ENCODE data around the gene EIF2S1. TPM values are rescaled to one million over a fixed set of nuclear protein-coding genes. Genes with fewer than 3 reads are reported as not detected.
"Not testable (repeated sequence)": the region's sequence is repeated elsewhere in the genome, so short reads cannot be mapped to it uniquely, and the experiment has no call there.

EIF2S1 gene
- total RNA-seq, 1 donor from 2014 or later: 75.1 TPM

- no peak for DNase-seq (ENCODE audit: low spot score)
Measured at GRCh38 chr14:67411370-67411769, 51.2 kb downstream of the EIF2S1 start.

GRCh38 chr14:67411820-67412421, 51.8 kb downstream of the EIF2S1 start, which contains the start of gene PLEK2:
PLEK2 (minus strand) TSS chr14:67412165; CDS start chr14:67412059, 106 bp downstream.
- peak; percentile 44 for DNase-seq (ENCODE audit: low spot score)

DNA sequence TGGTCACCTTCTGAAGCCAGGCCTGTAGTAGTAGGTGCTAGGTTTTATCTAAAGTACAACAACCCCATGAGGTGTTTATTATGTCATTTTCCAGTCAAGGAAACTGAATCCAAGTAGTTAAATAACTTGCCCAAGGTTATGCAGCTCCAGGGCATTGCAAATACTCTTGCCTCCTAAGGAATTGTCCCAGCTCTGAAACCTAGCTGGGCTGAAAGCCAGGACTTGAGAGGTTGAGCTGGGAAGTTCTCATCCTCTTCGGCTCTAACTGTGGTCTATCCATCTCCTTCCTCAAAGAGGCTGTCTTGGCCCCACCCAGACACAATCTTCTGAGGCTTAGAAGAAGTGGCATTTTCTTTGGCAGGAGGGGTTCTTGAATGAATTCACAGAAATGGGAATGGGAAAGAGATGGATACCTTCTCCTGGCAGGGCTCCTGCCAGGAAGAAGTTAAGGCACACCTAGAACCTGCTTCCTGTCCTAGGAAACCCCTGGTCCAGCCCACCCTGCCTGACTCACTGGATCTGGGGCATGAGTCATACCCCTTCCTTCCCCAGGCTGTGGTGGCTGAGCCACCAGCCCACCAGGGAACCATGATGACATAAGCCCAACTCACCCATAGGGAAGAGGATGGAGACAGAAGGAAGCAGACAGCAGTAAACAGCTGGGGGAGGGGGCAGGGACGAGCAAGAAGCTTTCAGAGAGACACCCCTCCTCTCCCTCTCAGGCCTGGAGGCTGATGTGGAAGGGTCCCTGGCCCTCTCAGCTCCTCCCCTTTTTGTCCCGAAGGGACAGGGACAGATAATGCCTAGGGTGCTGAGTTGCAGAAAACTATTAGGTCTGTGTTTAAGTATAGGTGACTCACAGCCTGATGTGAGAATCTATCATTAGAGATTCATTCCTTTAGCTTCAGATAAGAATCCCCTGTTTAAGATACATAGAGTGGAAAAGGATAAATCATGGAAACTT, 54.0 kb downstream of the EIF2S1 start:
- DNase-seq (ENCODE audit: low spot score): no peak

- DNase-seq (ENCODE audit: low spot score): not testable (repeated sequence)
Measured at GRCh38 chr14:67415610-67416009, 55.5 kb downstream of the EIF2S1 start.

- DNase-seq (ENCODE audit: low spot score): no peak
Measured at GRCh38 chr14:67416085-67416484, 56.0 kb downstream of the EIF2S1 start.

- DNase-seq (ENCODE audit: low spot score): no peak
Measured at GRCh38 chr14:67416810-67417209, 56.7 kb downstream of the EIF2S1 start.

DNA sequence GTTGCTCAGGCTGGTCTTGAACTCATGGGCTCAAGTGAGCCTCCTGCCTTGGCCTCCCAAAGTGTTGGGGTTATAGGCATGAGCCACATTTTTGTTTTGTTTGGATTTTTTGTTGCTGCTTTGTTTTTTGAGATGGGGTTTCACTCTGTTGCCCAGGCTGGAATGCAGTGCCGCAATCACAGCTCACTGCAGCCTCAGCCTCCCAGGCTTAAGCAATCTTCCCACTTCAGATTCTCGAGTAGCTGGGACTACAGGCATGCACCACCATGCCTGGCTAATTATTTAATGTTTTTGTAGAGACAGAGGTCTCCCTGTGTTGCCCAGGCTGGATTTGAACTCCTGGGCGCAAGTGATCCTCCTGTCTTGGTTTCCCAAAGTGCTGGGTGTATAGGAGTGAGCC, 57.5 kb downstream of the EIF2S1 start:
- no peak for DNase-seq (ENCODE audit: low spot score)

DNA sequence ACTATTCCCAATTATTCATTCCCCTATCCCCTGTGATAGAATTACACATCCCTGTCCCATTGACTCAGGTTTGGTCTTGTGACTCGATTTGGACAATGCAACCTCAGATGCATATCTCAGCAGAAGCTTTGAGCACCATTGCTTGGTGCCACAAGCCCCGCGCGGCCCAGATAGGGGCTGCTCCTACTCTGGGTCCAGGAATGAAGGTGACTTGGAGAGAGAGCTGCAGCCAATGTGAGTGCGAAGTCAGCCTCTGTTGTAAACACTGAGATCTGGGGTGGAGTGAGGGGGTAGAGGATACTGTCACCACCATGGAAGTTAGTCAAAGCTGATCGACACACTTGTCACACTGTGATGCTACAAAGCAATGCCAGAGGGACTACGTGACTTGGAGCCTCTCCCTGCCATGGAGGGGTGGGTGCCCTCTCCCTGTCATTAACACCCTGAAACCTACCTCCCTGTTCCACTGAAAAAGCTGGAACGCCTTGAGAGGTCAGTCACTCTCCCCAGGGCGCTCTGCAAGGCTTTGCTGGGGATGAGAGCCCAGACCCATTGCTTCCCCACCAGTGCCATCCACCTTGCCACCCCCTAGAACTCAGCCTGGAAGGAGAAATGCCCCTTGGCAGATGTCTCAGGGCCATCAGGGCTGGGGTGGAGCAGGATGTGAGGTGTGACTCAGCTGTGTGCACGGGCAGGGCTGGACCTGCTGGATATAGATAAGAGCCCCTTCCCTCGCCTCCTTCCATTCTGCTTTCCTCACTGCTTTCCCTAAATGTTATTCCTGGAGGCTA, 58.5 kb downstream of the EIF2S1 start:
- DNase-seq (ENCODE audit: low spot score): no peak

DNA sequence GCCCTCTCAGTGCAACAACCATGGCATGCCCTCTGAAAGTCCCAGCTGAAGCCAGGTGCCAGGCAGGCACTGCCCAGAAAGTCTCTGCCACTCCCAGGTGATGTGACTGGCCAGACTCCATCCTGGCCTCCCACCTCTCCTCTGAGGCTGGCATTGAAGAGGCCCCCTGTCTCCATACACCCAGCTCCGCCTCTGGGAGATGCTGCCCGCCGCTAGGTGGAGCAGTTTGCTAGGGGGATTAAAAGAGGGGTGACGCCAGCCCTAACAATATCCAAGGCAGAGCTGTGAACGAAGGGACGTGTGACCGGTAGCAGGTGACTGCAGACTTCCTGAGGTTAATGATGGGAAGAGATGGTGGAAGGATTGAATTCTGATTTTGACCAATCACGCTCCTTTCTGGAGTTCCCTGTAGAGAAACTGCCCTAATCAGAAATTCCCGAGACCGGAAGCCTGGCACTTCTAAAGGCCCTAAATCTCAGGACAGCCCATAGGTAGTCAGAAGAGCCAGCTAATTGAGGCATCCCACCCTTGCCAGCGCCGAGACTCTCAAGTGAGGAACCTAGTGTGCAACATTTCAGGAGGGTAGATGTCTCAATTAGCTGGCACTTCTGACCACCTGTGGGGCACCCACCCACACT, 60.1 kb downstream of the EIF2S1 start:
- no peak for DNase-seq (ENCODE audit: low spot score)

DNA sequence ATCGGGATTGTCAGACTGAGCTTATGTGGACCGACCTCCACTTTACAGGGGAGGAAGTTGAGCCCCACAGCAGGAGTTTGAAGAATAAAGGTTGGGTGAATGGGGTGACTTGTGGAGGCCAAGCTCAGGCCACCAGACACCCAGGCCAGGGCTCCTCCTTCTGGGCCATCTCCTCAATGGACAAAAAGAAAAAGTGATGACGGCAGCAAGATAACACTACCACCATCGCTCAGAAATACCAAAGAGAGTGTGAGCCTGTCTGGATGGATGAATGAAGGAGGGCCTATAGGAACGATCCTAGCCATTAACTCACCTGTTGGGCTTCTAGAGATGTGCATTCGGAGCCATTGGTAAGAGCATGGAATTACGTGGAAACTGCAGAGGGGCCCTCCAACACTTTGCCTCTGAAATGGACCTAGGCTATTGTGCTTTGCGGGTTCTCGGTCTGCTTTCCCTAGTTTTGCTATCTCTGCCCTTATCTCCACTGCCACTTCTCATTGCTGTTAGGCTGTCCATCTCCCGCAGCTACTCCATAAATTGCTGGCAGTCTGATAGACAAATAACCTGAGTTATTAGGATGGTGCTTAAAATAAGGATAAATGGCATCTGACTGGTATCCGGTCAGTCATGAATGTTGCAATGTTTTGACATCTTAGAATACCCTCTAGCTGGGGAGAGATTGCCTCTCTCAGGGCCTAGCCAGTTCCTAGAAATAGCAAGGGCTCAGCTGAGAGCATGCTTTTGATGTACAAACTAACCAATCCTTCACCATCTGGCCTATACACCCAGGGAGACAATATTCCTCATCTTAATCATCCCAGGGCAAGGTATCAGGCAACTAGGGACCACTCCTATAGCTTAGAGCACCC, 61.5 kb downstream of the EIF2S1 start:
- DNase-seq (ENCODE audit: low spot score): no peak

DNA sequence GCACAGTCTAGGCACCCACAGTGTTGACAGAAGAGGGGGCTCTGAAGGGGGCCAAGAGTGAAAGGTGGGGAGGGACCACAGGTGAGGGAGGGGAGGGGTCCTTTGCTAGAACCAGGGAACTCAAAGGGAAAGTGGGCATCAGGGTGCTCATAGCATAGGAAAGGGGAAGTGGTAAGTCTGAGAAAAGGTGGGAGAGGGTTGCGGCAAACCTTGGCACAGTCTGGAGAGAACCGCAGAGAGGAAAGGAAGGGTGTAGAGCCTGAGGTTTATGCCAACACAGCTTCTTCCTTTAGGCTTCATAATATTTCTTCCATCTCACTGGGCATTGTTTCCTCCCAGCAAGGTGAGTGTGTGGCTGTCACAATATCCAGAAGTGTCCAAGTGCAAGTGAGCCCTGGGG, 63.3 kb downstream of the EIF2S1 start:
- no peak for DNase-seq (ENCODE audit: low spot score)

- DNase-seq (ENCODE audit: low spot score): no peak
Measured at GRCh38 chr14:67424539-67424938, 64.4 kb downstream of the EIF2S1 start.

- DNase-seq (ENCODE audit: low spot score): no peak
Measured at GRCh38 chr14:67425608-67426007, 65.5 kb downstream of the EIF2S1 start.

DNA sequence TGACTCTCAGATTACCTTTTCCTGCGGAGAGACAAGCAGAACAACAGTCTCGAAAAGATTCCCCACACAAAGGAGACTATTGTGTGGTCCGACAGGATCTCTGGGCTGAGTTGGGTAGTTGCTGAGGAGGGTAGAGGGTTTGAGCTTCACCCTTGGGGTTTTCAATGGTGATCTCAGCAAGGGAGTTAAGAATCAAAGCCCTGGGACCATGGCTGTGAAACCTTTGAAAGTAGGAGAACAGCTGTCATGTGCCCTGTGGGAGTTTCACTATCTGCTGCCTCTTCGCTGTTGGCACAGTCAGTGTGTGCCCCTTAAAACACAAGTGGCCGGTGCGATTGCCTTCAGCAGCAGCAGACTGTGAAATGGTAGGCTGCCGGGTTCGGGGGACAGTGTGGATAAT, 66.0 kb downstream of the EIF2S1 start:
- DNase-seq (ENCODE audit: low spot score): no peak

DNA sequence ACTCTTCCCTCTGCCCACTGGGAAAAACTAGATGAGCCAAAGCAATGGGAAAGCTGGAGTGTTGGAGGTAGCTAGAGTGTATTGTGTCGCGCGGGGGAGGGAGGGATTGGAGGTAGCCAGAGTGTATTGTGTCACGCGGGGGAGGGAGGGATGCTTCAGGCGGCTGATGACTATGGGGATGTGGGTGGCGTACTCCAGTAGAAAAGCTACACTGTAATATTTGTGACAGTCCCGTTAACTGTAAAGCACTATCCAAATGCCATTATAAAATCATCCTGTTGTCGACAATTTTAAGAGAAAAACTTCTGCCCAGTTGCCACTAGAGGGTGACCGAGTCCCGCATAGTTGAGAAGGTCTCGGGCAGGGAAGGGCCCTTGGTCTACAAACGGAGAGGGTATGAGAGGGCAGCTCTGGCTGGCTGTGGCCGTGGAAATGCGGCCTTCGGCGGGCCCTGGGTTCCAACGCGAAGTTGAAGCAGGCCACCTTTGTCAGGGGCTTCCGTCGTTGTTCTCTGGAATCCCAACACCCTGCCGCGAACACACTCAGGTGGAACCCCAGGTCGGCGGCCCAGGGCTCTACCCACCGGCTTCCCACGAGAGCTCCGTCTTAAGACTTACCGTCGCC, 67.0 kb downstream of the EIF2S1 start:
- peak; percentile 82 for DNase-seq (ENCODE audit: low spot score)

DNA sequence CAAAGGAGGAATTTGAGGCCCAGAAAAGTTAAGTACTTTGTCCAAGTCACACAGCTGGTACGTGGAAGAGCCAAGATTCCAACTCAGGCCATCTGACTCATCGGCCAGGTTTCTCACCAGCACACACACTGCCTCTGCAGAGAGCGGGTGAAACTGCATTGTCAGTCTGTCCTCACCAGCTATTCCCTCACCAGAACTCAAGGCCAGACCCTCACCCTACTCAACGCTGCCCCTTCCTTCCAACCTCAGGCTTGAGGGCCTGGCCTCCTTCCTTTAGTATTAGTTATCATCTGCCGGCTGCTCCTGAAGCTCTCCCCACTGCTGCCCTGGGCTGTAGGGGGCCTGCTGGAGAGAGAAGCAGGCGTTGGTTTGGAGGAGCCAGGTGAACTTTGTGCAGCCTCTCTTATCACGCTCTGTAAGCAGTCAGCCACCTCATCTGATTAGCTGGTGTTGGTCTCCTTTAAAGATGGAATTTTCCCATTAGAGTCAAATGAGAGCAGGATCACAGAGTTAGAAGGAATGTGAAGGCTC, 68.4 kb downstream of the EIF2S1 start:
- no peak for DNase-seq (ENCODE audit: low spot score)

- no peak for DNase-seq (ENCODE audit: low spot score)
Measured at GRCh38 chr14:67429510-67430205, 69.5 kb downstream of the EIF2S1 start.

DNA sequence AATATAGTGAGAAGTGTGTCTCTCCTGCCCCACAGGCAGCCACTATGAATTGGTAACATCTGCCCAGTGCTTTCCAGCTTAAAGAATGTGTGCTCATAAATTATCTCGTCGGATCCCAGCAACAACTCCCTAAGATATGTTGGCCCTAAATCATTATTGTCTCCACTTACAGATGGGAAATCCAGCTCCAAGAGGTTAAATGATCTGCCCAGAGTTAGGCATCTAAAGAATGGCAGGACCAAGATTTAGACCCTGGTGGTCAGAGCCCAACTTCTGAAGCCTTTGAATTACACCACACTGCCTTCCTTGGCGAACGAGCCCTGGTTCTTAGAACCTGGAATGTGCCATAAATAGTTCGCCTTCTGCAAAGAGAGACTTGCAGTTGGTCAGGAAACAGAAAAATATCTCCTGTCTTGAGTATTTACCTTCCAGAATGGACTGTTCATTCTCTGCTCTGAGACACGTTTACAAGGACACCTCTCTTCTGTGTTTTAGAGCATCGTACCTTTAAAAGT, 72.0 kb downstream of the EIF2S1 start:
- no peak for DNase-seq (ENCODE audit: low spot score)

GRCh38 chr14:67435603-67436002, 75.5 kb downstream of the EIF2S1 start:
- DNase-seq (ENCODE audit: low spot score): no peak
